Hematopoietic multipotent progenitor cell (in vitro differentiated cells): ENCODE data around the gene ITGA7. TPM values are rescaled to one million over a fixed set of nuclear protein-coding genes. Genes with fewer than 3 reads are reported as not detected.

Experiments
- DNase-seq, 3 donors: peaks; one replicate each; pipeline ENCODE4 v3.0.0-alpha.2; 2011 to 2015; ENCODE audit warnings: low read depth in 2 of 3, low spot score in 2 of 3
- small RNA-seq: library from RNA; depleted of rRNA; stranded (forward); fragments of <200 nt; gene quantifications from one replicate; pipeline ENCODE3, GENCODE V24; 2012
- total RNA-seq: library from RNA; depleted of rRNA; stranded (reverse); fragments of >200 nt; gene quantifications from one replicate; pipeline ENCODE4 v1.2.3, GENCODE V29; 2012

Gene ITGA7
- total RNA-seq, 1 donor, result 1.1 TPM

GRCh38 chr12:55650620-55651298, 56.9 kb downstream of the ITGA7 start:
- DNase-seq, result peak in 1 of 3 donors; percentile 34

- no peak for DNase-seq
Observed at GRCh38 chr12:55647027-55647426, 60.7 kb downstream of the ITGA7 start.

- DNase-seq, result no peak
Observed at GRCh38 chr12:55644591-55644990, 63.1 kb downstream of the ITGA7 start.

GRCh38 chr12:55642669-55643068, 65.0 kb downstream of the ITGA7 start:
- DNase-seq, result no peak

GRCh38 chr12:55642267-55642666, 65.4 kb downstream of the ITGA7 start:
- DNase-seq, result peak in 1 of 3 donors; percentile 52

GRCh38 chr12:55641595-55641994, 66.1 kb downstream of the ITGA7 start:
- no peak for DNase-seq

- DNase-seq, result no peak
Observed at GRCh38 chr12:55637467-55637866, 70.2 kb downstream of the ITGA7 start.

GRCh38 chr12:55636853-55637252, 70.9 kb downstream of the ITGA7 start, which contains the start of gene OR10P1:
Gene OR10P1 (plus strand): TSS chr12:55636892. CDS start chr12:55636892, 0 bp downstream.
- DNase-seq, result no peak

- no peak for DNase-seq
Observed at GRCh38 chr12:55636116-55636655, 71.5 kb downstream of the ITGA7 start.

Small RNA genes lying within 50 kb of the gene (small RNA-seq; reads per million reads assigned to genes)
- gene AC009779.1, result not detected
- gene AC009779.5, result not detected
- gene RF00017, result not detected

Other genes with a start within 250 kb of the ITGA7 start
- not detected for gene OR6C70, start 237.8 kb downstream of the ITGA7 start, total RNA-seq
- not detected for gene OR6C68, start 215.5 kb downstream of the ITGA7 start, total RNA-seq
- not detected for gene OR6C4, start 158.3 kb downstream of the ITGA7 start, total RNA-seq
- gene OR2AP1, start 135.4 kb downstream of the ITGA7 start, total RNA-seq, result not detected
- not detected for gene OR10P1, start 71.0 kb downstream of the ITGA7 start, total RNA-seq
- 47.1 TPM for gene BLOC1S1, start 8.1 kb upstream of the ITGA7 start, total RNA-seq
- 1.9 TPM for gene RDH5, start 12.5 kb upstream of the ITGA7 start, total RNA-seq
- 251 TPM for gene CD63, start 21.1 kb upstream of the ITGA7 start, total RNA-seq
- 17.5 TPM for gene GDF11, start 35.2 kb upstream of the ITGA7 start, total RNA-seq
- gene SARNP, start 109.8 kb upstream of the ITGA7 start, total RNA-seq, result 23.2 TPM
- gene ORMDL2, start 110.1 kb upstream of the ITGA7 start, total RNA-seq, result 14.8 TPM
- gene DNAJC14, start 121.7 kb upstream of the ITGA7 start, total RNA-seq, result 54.9 TPM
- gene MMP19, start 135.0 kb upstream of the ITGA7 start, total RNA-seq, result 0.27 TPM
- gene PYM1, start 220.0 kb upstream of the ITGA7 start, total RNA-seq, result 18.0 TPM
- gene DGKA, start 223.3 kb upstream of the ITGA7 start, total RNA-seq, result 53.6 TPM